ENCODE results near the gene RNF7.

- TF ChIP-seq REST (IDR thresholded peaks at IDR 0.05; ENCODE audit: low read depth) (no peak), MAX (IDR thresholded peaks at IDR 0.05) (no peak), EP300 (IDR thresholded peaks at IDR 0.05; ENCODE audit: borderline replicate concordance) (no peak), EGR1 (IDR thresholded peaks at IDR 0.05) (no peak), TAF1 (IDR thresholded peaks at IDR 0.05; ENCODE audit: low read depth) (no peak), NFIC (IDR thresholded peaks at IDR 0.05) (no peak), FOXM1 (IDR thresholded peaks at IDR 0.05; ENCODE audit: borderline replicate concordance, low read depth) (no peak), TCF12 (IDR thresholded peaks at IDR 0.05; ENCODE audit: low read depth) (no peak), CREB1 (IDR thresholded peaks at IDR 0.05; ENCODE audit: low read depth) (no peak)
These were observed 38.8 kb upstream of the RNF7 start for GRCh38 chr3:141699324-141699723.
